HepG2 (cell line): Measurements from ENCODE around the gene CEACAM16. TPM values are rescaled to one million over a fixed set of nuclear protein-coding genes. Genes with fewer than 3 reads are reported as not detected.

ENCODE experiments used
- CENPX ChIP-seq: sonication (generic); formaldehyde crosslinking; IDR thresholded peaks from 2 replicates; pipeline ENCODE4 v1.9.0; 2021; ENCODE audit warnings: mild to moderate bottlenecking, missing genetic modification reagents, moderate library complexity
- CREM ChIP-seq, 2 experiments: sonication (generic) in 1 of 2; formaldehyde crosslinking in 1 of 2; IDR thresholded peaks; 2 replicates each; pipeline versions ENCODE4 v1.4.0 to v1.6.1; 2016 to 2020; ENCODE audit warnings: antibody characterized with exemption in 1 of 2, mild to moderate bottlenecking in 1 of 2, missing genetic modification reagents in 1 of 2
- FOSL2 ChIP-seq: sonication (generic); formaldehyde crosslinking; IDR thresholded peaks from 2 replicates; pipeline ENCODE4 v1.4.0; 2020; ENCODE audit warnings: missing genetic modification reagents
- KAT2B ChIP-seq: fragments of 150-350 bp; IDR thresholded peaks from 2 replicates; pipeline ENCODE4 v1.6.1; 2014; ENCODE audit warnings: low read depth, low read length, borderline replicate concordance
- KAT8 ChIP-seq: IDR thresholded peaks from 2 replicates; pipeline ENCODE4 v1.6.1; 2016; ENCODE audit warnings: missing genetic modification reagents, missing compliant biosample characterization
- KLF11 ChIP-seq: IDR thresholded peaks from 2 replicates; pipeline ENCODE4 v1.6.1; 2016; ENCODE audit warnings: missing compliant biosample characterization
- MAFF ChIP-seq: IDR thresholded peaks from 2 replicates; pipeline ENCODE4 v1.6.1; 2011; ENCODE audit warnings: low read depth, low read length, improper control_type of control experiment
- PAWR ChIP-seq: sonication (generic); formaldehyde crosslinking; IDR thresholded peaks from 2 replicates; pipeline ENCODE4 v1.4.0; 2020; ENCODE audit warnings: missing genetic modification reagents, mild to moderate bottlenecking, borderline replicate concordance
- POLR2A ChIP-seq, 2 experiments: IDR thresholded peaks; 2 replicates each; pipeline ENCODE4 v1.6.1; 2011; ENCODE audit warnings: low read depth in 2 of 2, low read length in 2 of 2, mild to moderate bottlenecking in 1 of 2, moderate library complexity in 1 of 2; ENCODE audit not compliant: insufficient read depth in 1 of 2
- POLR2G ChIP-seq: fragments of 200-400 bp; formaldehyde crosslinking; IDR thresholded peaks from 2 replicates; pipeline ENCODE4 v1.6.1; 2018; ENCODE audit warnings: mild to moderate bottlenecking, low read depth, low read length, moderate library complexity
- RAD51 ChIP-seq: fragments of 450-650 bp; IDR thresholded peaks from 2 replicates; pipeline ENCODE4 v1.6.1; 2016; ENCODE audit warnings: borderline replicate concordance
- SNAPC5 ChIP-seq: sonication (generic); formaldehyde crosslinking; IDR thresholded peaks from 2 replicates; pipeline ENCODE4 v1.8.1; 2023; ENCODE audit warnings: mild to moderate bottlenecking, missing genetic modification reagents, borderline replicate concordance
- SPEN ChIP-seq: sonication (generic); formaldehyde crosslinking; IDR thresholded peaks from 2 replicates; pipeline ENCODE4 v1.5.1; 2020; ENCODE audit warnings: low read depth, mild to moderate bottlenecking, missing genetic modification reagents
- STAG1 ChIP-seq: sonication (generic); formaldehyde crosslinking; IDR thresholded peaks from 2 replicates; pipeline ENCODE4 v1.4.0; 2020; ENCODE audit warnings: missing genetic modification reagents
- TBX3 ChIP-seq: fragments of 450-650 bp; IDR thresholded peaks from 2 replicates; pipeline ENCODE4 v1.6.1; 2017; ENCODE audit warnings: antibody characterized with exemption, mild to moderate bottlenecking, inconsistent platforms, borderline replicate concordance
- THAP11 ChIP-seq: IDR thresholded peaks from 2 replicates; pipeline ENCODE4 v1.6.1; 2016; ENCODE audit warnings: missing biosample characterization, missing genetic modification reagents
- ZBTB20 ChIP-seq: sonication (generic); formaldehyde crosslinking; IDR thresholded peaks from 2 replicates; pipeline ENCODE4 v1.8.1; 2023; ENCODE audit warnings: missing genetic modification reagents, low read depth, mild to moderate bottlenecking, borderline replicate concordance
- ZBTB39 ChIP-seq: sonication (generic); formaldehyde crosslinking; IDR thresholded peaks from 2 replicates; pipeline ENCODE4 v1.5.0; 2020; ENCODE audit warnings: missing genetic modification reagents
- ZNF556 ChIP-seq: sonication (generic); formaldehyde crosslinking; IDR thresholded peaks from 2 replicates; pipeline ENCODE4 v1.4.0; 2020; ENCODE audit warnings: mild to moderate bottlenecking, missing genetic modification reagents, borderline replicate concordance
- ZNF576 ChIP-seq: sonication (generic); formaldehyde crosslinking; IDR thresholded peaks from 2 replicates; pipeline ENCODE4 v1.4.0; 2020; ENCODE audit warnings: mild to moderate bottlenecking, missing genetic modification reagents
- ZNF580 ChIP-seq: IDR thresholded peaks from 2 replicates; pipeline ENCODE4 v1.6.1; 2016; ENCODE audit warnings: low read depth, borderline replicate concordance
- ZNF768 ChIP-seq: sonication (generic); formaldehyde crosslinking; IDR thresholded peaks from 2 replicates; pipeline ENCODE4 v1.4.0; 2020; ENCODE audit warnings: missing genetic modification reagents
- ZXDC ChIP-seq: sonication (generic); formaldehyde crosslinking; IDR thresholded peaks from 2 replicates; pipeline ENCODE4 v1.5.0; 2020; ENCODE audit warnings: mild to moderate bottlenecking, missing genetic modification reagents
- polyA plus RNA-seq, 8 experiments: library from polyadenylated mRNA; depleted of rRNA in 3 of 8; stranded (reverse) in 7 of 8; unstranded in 1 of 8; fragments of >200 nt; fragmentation: Illumina TruSeq in 4 of 8; extraction: Trizol in 4 of 8; gene quantifications; 2 replicates each; pipeline versions ENCODE4 v1.2.1 to v1.2.3, GENCODE V29; 2011 to 2016; ENCODE audit warnings: low read depth in 4 of 8, missing spikeins in 1 of 8, mixed read lengths in 1 of 8; ENCODE audit not compliant: insufficient read depth in 1 of 8
- total RNA-seq, 5 experiments: library from RNA; depleted of rRNA; stranded (reverse); fragments of >200 nt; fragmentation: Illumina TruSeq; extraction: Trizol; gene quantifications; 2 replicates each; pipeline ENCODE4 v1.2.3, GENCODE V29; 2016; ENCODE audit warnings: low read depth in 1 of 5

The CEACAM16 gene
- total and polyA plus RNA-seq, 2 of the 13 experiments (the other 11 are each of a cell fraction or from before 2014, with no cell fraction given) = not detected

- no peak for TF ChIP-seq ZBTB39 (CRISPR knock-in tag)
- no peak for TF ChIP-seq CREM (IDR thresholded peaks at IDR 0.05)
- no peak for TF ChIP-seq CREM (CRISPR knock-in tag; IDR thresholded peaks at IDR 0.05)
- no peak for TF ChIP-seq KAT8 (CRISPR knock-in tag)
- TF ChIP-seq ZNF768 = peak; percentile 85
- peak; percentile 57 for TF ChIP-seq POLR2G
- no peak for TF ChIP-seq ZNF556 (CRISPR knock-in tag)
- no peak for TF ChIP-seq SNAPC5 (CRISPR knock-in tag)
- 0 out of 2 replicates have a peak, but pooled peaks have one; percentile 22 for TF ChIP-seq THAP11 (CRISPR knock-in tag)
- TF ChIP-seq SPEN = peak; percentile 50; the same call in 1 of the 2 replicates
- TF ChIP-seq TBX3 = no peak
- TF ChIP-seq PAWR = no peak
- TF ChIP-seq KAT2B = no peak
- peak; percentile 98 for TF ChIP-seq ZNF576 (CRISPR knock-in tag)
- no peak for TF ChIP-seq RAD51
- peak; percentile 26; the same call in 1 of the 2 replicates for TF ChIP-seq FOSL2 (CRISPR knock-in tag)
- peak; percentile 43; the same call in 1 of the 2 replicates for TF ChIP-seq ZNF580 (CRISPR knock-in tag)
- TF ChIP-seq KLF11 (CRISPR knock-in tag) = no peak
- no peak for TF ChIP-seq ZBTB20
- TF ChIP-seq POLR2A (IDR thresholded peaks at IDR 0.05; ENCODE audit: insufficient read depth in 1 of 2, low read depth in 2 of 2, low read length in 2 of 2) = peak; percentile 16 to 32; a peak in 1 of 4 replicates
- no peak for TF ChIP-seq ZXDC (CRISPR knock-in tag)
- peak; percentile 88 for TF ChIP-seq STAG1 (CRISPR knock-in tag)
- TF ChIP-seq CENPX (CRISPR knock-in tag) = no peak
- TF ChIP-seq MAFF = no peak
Measured at GRCh38 chr19:44657211-44657921, 41.6 kb upstream of the CEACAM16 start (continued).
